Transverse colon (tissue), 4 donors: ENCODE data around the gene RNPEP.

Experiments
- CTCF ChIP-seq, 5 experiments: fragments of 200-600 bp in 3 of 5; fragments of 450-650 bp in 2 of 5; sonication (generic) in 3 of 5; IDR thresholded peaks; 1 replicate in 2 of 5; 2 replicates in 3 of 5; pipeline ENCODE4 v1.5.1; 2016 to 2017; ENCODE audit warnings: antibody characterized with exemption in 5 of 5, inconsistent platforms in 3 of 5, mild to moderate bottlenecking in 2 of 5, moderate library complexity in 1 of 5
- EP300 ChIP-seq: sonication (generic); formaldehyde crosslinking; IDR thresholded peaks from one replicate; pipeline ENCODE4 v1.6.1; 2017; ENCODE audit warnings: antibody characterized with exemption, low read depth
- POLR2A ChIP-seq: fragments of 450-650 bp; IDR thresholded peaks from one replicate; pipeline ENCODE4 v1.6.1; 2016; ENCODE audit warnings: antibody characterized with exemption, mild to moderate bottlenecking, moderate library complexity
- POLR2AphosphoS5 ChIP-seq, 3 donors: sonication (generic); formaldehyde crosslinking; IDR thresholded peaks; one replicate each; pipeline ENCODE4 v1.6.1; 2016; ENCODE audit warnings: antibody characterized with exemption in 3 of 3

DNA sequence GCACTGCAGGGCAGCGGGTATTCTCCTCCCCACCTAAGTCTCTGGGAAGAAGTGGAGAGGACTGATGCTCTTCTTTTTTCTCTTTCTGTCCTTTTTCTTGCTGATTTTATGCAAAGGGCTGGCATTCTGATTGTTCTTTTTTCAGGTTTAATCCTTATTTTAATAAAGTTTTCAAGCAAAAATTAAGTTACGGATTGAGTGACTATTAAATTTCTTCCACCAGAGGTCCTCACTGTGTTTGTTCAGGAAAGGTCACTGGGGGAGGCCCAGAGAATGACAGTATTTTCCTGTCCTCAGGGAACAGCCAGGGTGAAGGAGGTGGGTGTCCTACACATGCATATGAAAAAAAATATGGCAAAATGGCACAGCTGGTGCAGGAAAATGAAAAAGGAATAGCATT, 23.5 kb downstream of the RNPEP start:
- peak; percentile 27 to 59 (median 32) for TF ChIP-seq CTCF (IDR thresholded peaks at IDR 0.05)
- no peak for TF ChIP-seq POLR2A
- no peak for TF ChIP-seq POLR2AphosphoS5 (IDR thresholded peaks at IDR 0.05)
- TF ChIP-seq EP300 = no peak
